GM23248 (cell line): ENCODE measurements around the gene SH3RF3.

Source experiments
- EZH2 ChIP-seq: fragments of 200-600 bp; sonication (generic); IDR thresholded peaks from 2 replicates; pipeline ENCODE4 v1.6.1; 2018; ENCODE audit warnings: antibody characterized with exemption, mild to moderate bottlenecking; ENCODE audit not compliant: insufficient read depth, poor library complexity, severe bottlenecking
- EZH2phosphoT487 ChIP-seq: fragments of 200-600 bp; sonication (generic); IDR thresholded peaks from 2 replicates; pipeline ENCODE4 v1.6.1; 2018; ENCODE audit warnings: antibody characterized with exemption, moderate library complexity, mild to moderate bottlenecking, low read depth; ENCODE audit not compliant: insufficient read depth

DNA sequence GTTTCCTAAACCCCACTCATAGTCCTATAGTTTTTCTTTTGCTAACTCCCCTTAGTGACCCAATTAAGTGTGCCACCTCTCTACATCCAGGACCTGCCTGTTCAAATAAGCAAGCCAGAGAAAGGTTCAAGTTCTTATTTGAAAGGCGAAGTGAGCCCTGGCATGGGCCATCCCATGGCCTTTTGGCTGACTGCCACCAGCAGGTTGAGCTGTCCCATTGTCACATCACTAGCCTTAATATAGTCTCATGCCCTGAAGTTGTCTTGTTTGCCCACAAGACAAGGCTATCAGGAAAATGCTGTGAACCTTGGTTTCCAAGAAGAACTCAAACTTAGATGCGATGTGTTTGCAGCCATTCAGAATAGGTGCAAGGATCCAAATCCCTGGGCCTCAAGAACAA is 158.8 kb downstream of the SH3RF3 start:
- no peak for TF ChIP-seq EZH2
- no peak for TF ChIP-seq EZH2phosphoT487
